HG02884 (cell line): Measurements from ENCODE around the gene E2F6.

ENCODE experiments used
- ATAC-seq: cut with Tn5 transposase; IDR thresholded peaks from one replicate; pipeline ENCODE4 v1.9.1; 2021; ENCODE audit warnings: mild to moderate bottlenecking, moderate library complexity; ENCODE audit not compliant: unreplicated experiment

The E2F6 gene

GRCh38 chr2:11493282-11493681 is 27.3 kb upstream of the E2F6 start:
- no peak for ATAC-seq

GRCh38 chr2:11492720-11493119 is 26.8 kb upstream of the E2F6 start:
- no peak for ATAC-seq

GRCh38 chr2:11492244-11492643 is 26.3 kb upstream of the E2F6 start:
- no peak for ATAC-seq

- no peak for ATAC-seq
Observed at GRCh38 chr2:11491348-11491933, 25.5 kb upstream of the E2F6 start.

- ATAC-seq, result no peak
Observed at GRCh38 chr2:11490194-11490593, 24.2 kb upstream of the E2F6 start.

- ATAC-seq, result no peak
Observed at GRCh38 chr2:11488809-11489208, 22.8 kb upstream of the E2F6 start.

- ATAC-seq, result no peak
Observed at GRCh38 chr2:11483806-11484617, 18.1 kb upstream of the E2F6 start.

GRCh38 chr2:11482473-11483035 is 16.6 kb upstream of the E2F6 start:
- no peak for ATAC-seq

GRCh38 chr2:11481789-11482472 is 16.0 kb upstream of the E2F6 start:
- no peak for ATAC-seq

- no peak for ATAC-seq
Observed at GRCh38 chr2:11481426-11481788, 15.4 kb upstream of the E2F6 start.

- no peak for ATAC-seq
Observed at GRCh38 chr2:11480859-11481258, 14.9 kb upstream of the E2F6 start.

- no peak for ATAC-seq
Observed at GRCh38 chr2:11480406-11480805, 14.4 kb upstream of the E2F6 start.

GRCh38 chr2:11478899-11479605 is 13.1 kb upstream of the E2F6 start:
- ATAC-seq, result no peak

GRCh38 chr2:11477994-11478393 is 12.0 kb upstream of the E2F6 start:
- ATAC-seq, result peak; percentile 69

GRCh38 chr2:11473659-11474433 is 7.9 kb upstream of the E2F6 start:
- ATAC-seq, result no peak

- no peak for ATAC-seq
Observed at GRCh38 chr2:11467749-11468148, 1.8 kb upstream of the E2F6 start.

- ATAC-seq, result no peak
Observed at GRCh38 chr2:11467129-11467649, 1.2 kb upstream of the E2F6 start.

GRCh38 chr2:11466307-11467128 is 557 bp upstream of the E2F6 start:
- ATAC-seq, result peak; percentile 13

- no peak for ATAC-seq
Observed at GRCh38 chr2:11465110-11465484, 864 bp downstream of the E2F6 start.
